CD1c-positive myeloid dendritic cell (primary cell): Measurements from ENCODE around the gene IL4R.

ENCODE experiments used
- DNase-seq: peaks from one replicate; pipeline ENCODE4 v3.0.0-alpha.2; 2016; ENCODE audit errors: extremely low spot score

The IL4R gene

GRCh38 chr16:27359051-27359450 is 45.3 kb downstream of the IL4R start:
- DNase-seq = no peak

- no peak for DNase-seq
These were observed 45.8 kb downstream of the IL4R start for GRCh38 chr16:27359615-27360014.

- no peak for DNase-seq
These were observed 48.2 kb downstream of the IL4R start for GRCh38 chr16:27361987-27362386.

DNA sequence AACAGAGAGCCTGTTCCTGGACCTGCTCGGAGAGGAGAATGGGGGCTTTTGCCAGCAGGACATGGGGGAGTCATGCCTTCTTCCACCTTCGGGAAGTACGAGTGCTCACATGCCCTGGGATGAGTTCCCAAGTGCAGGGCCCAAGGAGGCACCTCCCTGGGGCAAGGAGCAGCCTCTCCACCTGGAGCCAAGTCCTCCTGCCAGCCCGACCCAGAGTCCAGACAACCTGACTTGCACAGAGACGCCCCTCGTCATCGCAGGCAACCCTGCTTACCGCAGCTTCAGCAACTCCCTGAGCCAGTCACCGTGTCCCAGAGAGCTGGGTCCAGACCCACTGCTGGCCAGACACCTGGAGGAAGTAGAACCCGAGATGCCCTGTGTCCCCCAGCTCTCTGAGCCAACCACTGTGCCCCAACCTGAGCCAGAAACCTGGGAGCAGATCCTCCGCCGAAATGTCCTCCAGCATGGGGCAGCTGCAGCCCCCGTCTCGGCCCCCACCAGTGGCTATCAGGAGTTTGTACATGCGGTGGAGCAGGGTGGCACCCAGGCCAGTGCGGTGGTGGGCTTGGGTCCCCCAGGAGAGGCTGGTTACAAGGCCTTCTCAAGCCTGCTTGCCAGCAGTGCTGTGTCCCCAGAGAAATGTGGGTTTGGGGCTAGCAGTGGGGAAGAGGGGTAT is 48.9 kb downstream of the IL4R start:
- no peak for DNase-seq

DNA sequence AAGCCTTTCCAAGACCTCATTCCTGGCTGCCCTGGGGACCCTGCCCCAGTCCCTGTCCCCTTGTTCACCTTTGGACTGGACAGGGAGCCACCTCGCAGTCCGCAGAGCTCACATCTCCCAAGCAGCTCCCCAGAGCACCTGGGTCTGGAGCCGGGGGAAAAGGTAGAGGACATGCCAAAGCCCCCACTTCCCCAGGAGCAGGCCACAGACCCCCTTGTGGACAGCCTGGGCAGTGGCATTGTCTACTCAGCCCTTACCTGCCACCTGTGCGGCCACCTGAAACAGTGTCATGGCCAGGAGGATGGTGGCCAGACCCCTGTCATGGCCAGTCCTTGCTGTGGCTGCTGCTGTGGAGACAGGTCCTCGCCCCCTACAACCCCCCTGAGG is 49.5 kb downstream of the IL4R start:
- no peak for DNase-seq

DNA sequence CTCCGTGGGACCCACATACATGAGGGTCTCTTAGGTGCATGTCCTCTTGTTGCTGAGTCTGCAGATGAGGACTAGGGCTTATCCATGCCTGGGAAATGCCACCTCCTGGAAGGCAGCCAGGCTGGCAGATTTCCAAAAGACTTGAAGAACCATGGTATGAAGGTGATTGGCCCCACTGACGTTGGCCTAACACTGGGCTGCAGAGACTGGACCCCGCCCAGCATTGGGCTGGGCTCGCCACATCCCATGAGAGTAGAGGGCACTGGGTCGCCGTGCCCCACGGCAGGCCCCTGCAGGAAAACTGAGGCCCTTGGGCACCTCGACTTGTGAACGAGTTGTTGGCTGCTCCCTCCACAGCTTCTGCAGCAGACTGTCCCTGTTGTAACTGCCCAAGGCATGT is 50.0 kb downstream of the IL4R start:
- DNase-seq = no peak

GRCh38 chr16:27364493-27365141 is 50.8 kb downstream of the IL4R start:
- DNase-seq = no peak

DNA sequence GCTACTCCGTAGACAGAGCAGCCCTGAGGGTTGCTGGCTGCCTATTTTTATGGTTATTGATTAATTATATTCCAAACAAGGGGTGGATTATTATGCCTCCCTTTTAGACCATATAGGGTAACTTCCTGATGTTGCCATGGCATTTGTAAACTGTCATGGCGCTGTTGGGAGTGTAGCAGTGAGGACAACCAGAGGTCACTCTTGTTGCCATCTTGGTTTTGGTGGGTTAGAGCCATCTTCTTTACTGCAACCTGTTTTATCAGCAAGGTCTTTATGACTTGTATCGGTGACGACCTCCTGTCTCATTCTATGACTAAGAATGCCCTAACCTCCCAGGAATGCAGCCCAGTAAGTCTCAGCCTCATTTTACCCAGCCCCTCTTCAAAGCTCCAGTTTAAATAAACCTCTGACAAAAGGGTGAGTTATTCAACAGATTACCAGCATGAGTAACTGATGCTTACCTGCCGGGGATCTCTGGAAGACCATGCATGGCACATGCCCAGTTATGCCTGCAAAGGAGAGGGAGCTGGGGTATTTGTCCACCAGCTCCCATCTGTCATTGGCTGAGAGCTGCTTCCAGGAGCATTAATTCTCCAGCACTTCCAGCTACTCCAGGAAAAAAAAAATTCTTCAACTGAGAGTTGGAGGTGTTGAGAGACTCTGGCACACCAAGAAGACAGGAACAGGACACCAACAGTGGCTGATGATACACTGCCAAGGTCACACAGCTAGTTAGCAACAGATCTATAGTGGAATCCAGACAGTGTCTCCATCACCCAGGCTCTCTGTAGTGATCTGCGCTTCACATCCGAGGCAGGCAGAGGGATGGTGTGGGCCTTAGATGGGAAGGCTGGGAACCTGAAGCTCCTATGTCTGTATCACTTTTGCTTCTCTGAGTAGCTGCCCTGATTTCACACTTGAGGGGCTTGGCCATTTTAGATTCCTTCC is 51.6 kb downstream of the IL4R start:
- no peak for DNase-seq

DNA sequence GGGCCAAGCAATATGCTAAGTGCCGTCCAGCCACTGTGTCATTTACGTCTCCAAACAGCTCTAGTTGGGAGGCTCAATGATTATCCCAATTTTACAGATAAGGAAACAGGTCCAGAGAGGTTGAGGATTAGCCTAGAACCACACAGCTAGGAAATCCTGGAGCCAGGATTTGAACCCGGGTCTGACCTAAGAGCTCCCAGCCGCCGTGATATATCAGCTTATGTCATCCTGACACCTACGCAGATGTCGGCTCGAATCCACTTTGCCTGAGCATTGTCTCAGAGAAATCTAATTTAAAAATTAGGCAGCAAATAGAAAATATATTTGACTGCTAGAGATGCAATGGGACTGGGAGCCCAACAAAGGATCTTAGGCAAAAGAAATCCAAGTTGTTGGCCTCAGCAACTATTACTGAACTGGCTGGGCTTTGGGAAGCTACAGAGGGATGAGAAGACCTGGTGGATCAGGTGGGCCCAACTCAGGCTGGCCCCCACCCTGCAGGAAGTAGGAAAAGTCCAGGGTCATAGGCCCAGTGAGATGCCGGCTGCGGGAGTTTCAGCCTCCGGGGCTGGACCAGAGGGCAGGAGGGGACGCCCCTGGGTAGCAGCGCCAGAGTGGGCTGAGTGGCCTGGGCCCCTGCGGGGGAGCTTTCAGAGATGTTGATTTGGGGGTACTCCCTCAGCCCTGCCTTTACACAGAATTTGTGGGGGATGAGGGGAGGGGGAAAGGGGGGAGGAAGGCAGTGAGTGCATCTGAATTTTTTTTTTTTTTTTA is 53.1 kb downstream of the IL4R start:
- DNase-seq = no peak

DNA sequence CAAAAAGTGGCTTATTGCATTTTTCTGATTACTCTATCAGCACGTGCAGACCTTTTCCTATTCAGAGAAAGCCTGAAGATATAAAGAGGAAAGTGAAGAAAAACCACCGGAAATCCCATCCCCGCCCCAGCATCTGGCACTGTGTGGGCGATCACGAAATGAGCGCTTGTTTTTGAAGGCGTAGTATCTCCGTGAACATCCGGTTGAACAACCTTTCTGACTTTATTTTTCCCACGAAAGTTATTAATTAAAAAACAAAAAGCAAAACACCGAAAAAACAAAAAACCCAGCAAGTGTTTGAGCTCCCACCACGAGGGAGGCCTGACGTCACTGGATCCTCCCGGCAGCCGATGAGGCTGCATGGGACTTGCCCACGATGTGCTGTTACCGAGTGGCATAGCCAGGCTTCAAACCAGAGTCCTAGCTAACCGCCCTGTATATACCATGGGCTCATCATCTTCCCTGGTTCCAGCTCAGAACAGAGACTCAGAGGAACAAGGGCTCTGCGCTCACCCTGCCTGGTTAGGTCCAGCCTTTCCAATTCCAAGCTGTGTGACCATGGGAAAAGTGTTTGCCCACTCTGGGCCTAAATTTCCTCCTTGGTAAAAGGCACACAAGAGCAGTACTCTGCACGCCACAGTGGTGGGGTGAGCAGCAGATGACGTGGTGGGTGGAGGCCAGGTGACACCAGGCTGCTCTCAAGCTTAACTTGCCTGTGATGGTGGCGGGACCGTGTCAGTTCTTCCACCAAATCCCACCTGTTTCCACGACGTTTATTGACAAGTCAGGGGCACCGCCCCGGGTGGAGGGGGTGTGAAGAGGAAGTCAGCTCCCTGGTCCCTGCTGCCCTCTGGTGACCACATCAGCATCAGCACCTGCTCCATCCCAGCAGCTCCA is 53.9 kb downstream of the IL4R start:
- peak; percentile 82 for DNase-seq

GRCh38 chr16:27368358-27368722 is 54.6 kb downstream of the IL4R start:
- no peak for DNase-seq

DNA sequence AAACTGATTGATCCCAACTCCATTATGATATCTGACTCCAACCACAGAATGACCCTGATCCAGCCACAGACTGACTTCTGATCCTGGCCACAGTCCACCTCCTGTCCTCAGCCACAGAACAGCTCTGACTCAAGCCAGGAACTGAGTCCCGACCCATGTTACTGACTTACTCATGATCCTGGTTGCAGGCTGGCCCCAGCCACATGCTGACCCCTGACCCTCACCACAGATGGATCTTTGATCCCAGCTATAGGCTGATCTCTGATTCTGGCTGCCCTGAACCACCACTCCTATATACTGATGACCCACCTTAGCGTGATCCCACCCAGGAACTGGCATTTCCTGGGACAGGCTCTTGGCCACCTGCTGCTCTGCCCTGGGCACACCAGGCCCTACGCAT is 56.0 kb downstream of the IL4R start:
- DNase-seq = no peak

DNA sequence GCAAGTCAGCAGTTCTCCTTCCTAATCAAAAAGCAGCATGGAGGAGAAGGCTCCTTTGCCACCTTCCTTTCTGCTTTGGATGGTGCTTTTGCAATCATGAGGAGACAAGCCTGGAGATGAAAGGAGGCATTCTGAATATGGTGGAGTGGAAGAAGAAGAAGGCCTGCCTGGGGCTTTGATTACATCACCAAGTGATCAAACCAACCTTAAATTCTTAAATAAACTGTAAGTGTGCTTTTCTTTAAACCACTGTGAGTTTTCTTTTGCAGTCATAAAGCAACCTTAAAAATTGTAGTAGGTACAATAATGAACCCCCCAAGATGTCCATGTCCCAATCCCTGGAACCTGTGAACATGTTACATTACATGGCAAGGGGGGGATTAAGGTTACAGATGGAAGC is 56.5 kb downstream of the IL4R start:
- no peak for DNase-seq

- DNase-seq = no peak
These were observed 59.5 kb downstream of the IL4R start for GRCh38 chr16:27373312-27373711.

- peak; percentile 78 for DNase-seq
These were observed 60.5 kb downstream of the IL4R start for GRCh38 chr16:27374221-27374803.

DNA sequence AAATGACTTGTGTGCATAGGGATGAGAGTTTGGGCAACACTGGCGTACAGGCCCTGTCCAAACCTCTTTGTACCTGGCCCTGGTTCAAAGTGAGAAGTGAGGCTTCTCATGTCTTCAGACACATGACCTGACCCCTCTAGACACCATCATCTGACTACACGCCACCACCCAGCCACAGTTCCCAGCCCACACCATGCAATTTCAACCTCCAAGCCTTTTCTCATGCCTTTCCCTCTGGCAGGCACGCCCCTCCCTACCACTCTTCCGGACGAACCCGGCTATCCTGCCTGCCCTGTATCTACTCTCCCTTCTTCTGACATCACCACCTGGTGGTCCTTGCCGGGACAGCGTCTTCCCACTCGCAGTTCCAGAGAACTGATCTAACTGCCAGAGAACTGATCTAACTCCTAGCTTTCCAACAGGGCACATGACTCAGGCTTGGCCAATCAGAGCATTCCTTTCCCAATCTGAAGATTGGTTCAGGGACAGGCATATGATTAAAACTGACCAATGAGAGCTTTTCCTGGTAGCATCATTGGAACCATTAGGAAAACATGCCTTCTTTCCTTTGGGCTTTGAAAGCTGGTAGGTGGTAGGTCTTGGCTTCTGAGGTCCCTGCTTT is 61.1 kb downstream of the IL4R start:
- DNase-seq = peak; percentile 94

DNA sequence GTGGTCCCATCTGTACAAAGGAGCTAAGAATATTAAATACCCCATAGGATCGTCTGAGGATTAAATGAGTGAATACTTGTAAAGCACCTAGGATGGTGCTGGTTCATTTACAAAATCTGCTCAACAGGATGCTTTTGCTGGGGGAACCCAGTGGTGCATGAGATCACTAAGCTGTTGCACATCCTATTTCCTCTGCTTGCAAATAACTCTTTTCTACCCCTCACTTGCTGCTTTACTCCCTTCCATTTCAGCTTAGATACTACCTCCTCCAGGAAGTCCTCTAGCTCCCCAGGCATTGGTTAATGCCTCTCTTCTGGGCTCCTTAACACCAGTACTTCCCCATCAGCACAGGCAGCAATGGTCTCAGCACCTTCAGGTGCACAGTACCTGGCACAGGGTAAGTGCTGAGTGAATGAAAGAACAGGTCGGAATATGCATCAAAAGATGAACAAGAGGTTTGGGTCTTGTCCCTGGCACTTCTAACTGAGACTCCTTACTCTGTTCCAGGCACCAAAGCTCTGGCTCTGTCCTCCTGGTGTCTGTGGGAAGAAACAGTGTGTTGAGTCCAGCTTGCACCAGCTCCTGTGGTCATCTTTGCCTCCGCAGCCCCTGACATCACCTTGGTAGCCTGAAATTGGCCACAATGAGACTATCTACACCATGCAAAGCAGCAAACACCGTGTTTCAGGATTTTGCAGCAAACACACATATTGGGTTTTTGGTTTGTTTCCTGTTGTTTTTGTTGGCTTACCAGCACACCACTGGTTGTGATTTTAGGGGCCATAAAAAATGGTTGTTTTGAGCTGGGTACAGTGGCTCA is 64.1 kb downstream of the IL4R start:
- DNase-seq = no peak

- peak; percentile 45 for DNase-seq
These were observed 65.2 kb downstream of the IL4R start for GRCh38 chr16:27378871-27379481.

DNA sequence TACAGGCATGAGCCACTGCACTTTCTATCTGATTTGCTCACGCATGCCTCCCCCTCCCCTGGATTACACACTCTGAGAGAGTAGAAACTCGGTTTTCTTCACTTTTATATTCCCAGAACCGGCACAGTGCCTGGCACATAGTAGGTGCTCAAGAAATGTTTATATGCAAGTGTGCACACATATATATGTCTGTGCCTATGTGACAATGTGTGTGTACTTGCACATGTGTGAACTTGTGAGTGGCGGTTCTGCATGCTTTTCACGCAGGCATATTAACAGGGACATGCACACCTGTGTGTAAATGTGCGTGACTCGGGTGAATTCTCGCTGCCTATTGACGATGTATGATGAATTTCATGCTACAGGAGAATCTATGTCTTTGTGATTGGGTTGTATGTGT is 66.1 kb downstream of the IL4R start:
- no peak for DNase-seq
